Karpas-422 (cell line): ENCODE results near the gene FURIN. TPM values are rescaled to one million over a fixed set of nuclear protein-coding genes. Genes with fewer than 3 reads are reported as not detected.

Experiments used
- DNase-seq: peaks from one replicate; pipeline ENCODE4 v3.0.0-alpha.2; 2015
- H2AFZ ChIP-seq: fragments of 200-600 bp; sonication (generic); 2 replicates; pipeline ENCODE4 v1.6.1; 2014; ENCODE audit warnings: antibody characterized with exemption, low read length, mixed read lengths
- H3K27ac ChIP-seq: fragments of 200-600 bp; sonication (generic); 2 replicates; pipeline ENCODE4 v1.5.1; 2014; ENCODE audit warnings: mild to moderate bottlenecking, low read length, moderate library complexity
- H3K27me3 ChIP-seq: fragments of 200-600 bp; sonication (generic); 2 replicates; pipeline ENCODE4 v1.6.1; 2014; ENCODE audit warnings: low read length, mixed read lengths
- H3K36me3 ChIP-seq: fragments of 200-600 bp; sonication (generic); 2 replicates; pipeline ENCODE4 v1.6.1; 2014; ENCODE audit warnings: low read length, mixed read lengths; ENCODE audit not compliant: insufficient read depth
- H3K4me1 ChIP-seq: fragments of 200-600 bp; sonication (generic); 2 replicates; pipeline ENCODE4 v1.6.1; 2014; ENCODE audit warnings: mild to moderate bottlenecking, low read length, mixed read lengths
- H3K4me2 ChIP-seq: fragments of 200-600 bp; sonication (generic); 2 replicates; pipeline ENCODE4 v1.6.1; 2014; ENCODE audit warnings: low read length, low read depth, mild to moderate bottlenecking; ENCODE audit not compliant: poor library complexity, severe bottlenecking
- H3K4me3 ChIP-seq: fragments of 200-600 bp; sonication (generic); 2 replicates; pipeline ENCODE4 v1.5.1; 2014; ENCODE audit warnings: mild to moderate bottlenecking, antibody characterized with exemption, low read length, mixed read lengths
- H3K79me2 ChIP-seq: fragments of 200-600 bp; sonication (generic); 2 replicates; pipeline ENCODE4 v1.6.1; 2014; ENCODE audit warnings: mild to moderate bottlenecking, low read length, mixed read lengths
- H3K9ac ChIP-seq: fragments of 200-600 bp; sonication (generic); 2 replicates; pipeline ENCODE4 v1.6.0; 2014; ENCODE audit warnings: low read length
- H3K9me2 ChIP-seq: fragments of 200-600 bp; sonication (generic), shearing (Covaris generic); replicated peaks from 2 replicates; pipeline ENCODE4 v1.6.0; 2014; ENCODE audit warnings: mild to moderate bottlenecking, low read length, moderate library complexity; ENCODE audit not compliant: insufficient read depth
- H3K9me3 ChIP-seq: fragments of 300-700, 200-600 bp; sonication (generic); 2 replicates; pipeline ENCODE4 v1.6.1; 2014; ENCODE audit warnings: low read length, mixed read lengths
- H4K20me1 ChIP-seq: fragments of 200-600 bp; sonication (generic); 2 replicates; pipeline ENCODE4 v1.6.1; 2014; ENCODE audit warnings: mild to moderate bottlenecking, antibody characterized with exemption, low read length, low read depth; ENCODE audit not compliant: insufficient read depth
- total RNA-seq: library from RNA; depleted of rRNA; stranded (reverse); fragments of >200 nt; shearing (Covaris generic); gene quantifications from 2 replicates; pipeline ENCODE4 v1.2.3, GENCODE V29; 2014; ENCODE audit warnings: low replicate concordance

FURIN gene
- total RNA-seq, 1 experiment from 2014 or later: 30.4 TPM

DNA sequence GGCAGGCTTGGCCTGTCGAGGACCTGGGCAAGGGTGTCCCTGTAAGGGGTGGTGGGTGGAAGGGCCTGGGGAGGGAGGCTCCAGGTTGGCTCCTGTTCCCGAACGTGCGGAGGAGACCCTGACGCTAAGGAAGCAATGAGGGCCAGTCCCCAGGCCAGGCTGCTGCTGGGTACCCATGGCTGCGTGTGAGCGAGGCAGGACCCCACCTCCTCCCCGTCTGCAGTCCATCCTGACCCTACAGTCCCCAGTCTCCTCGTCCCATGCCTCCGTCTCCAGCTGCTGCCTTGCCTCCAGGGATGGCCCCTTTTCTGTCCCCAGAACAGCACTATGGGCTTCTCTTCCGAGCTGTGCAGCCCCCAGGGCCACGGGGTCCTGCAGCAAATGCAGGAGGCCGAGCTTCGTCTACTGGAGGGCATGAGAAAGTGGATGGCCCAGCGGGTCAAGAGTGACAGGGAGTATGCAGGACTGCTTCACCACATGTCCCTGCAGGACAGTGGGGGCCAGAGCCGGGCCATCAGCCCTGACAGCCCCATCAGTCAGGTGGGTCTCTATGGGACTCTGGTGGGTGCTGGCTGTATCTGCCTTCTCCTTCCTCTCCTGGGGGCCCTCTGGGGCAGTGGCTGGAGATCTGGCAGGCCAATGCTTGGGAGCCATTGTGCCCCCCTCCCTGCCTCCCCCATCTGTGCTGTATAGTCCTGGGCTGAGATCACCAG, 16.5 kb downstream of the FURIN start:
- no peak overlapping the region for H2AFZ ChIP-seq
- H3K9me3 ChIP-seq: no peaks in the 10 kb centered on the region
- H3K9me2 ChIP-seq: no peaks in the 10 kb centered on the region
- no peaks in the 10 kb centered on the region for H3K36me3 ChIP-seq
- DNase-seq: no peak
- peak overlapping the region; percentile 73 for H3K9ac ChIP-seq
- no peaks in the 10 kb centered on the region for H4K20me1 ChIP-seq
- peak overlapping the region; percentile 83 for H3K27ac ChIP-seq
- H3K27me3 ChIP-seq: no peaks in the 10 kb centered on the region
- peaks cover 4% of the 10 kb centered on the region; the same call in 1 of the 2 replicates for H3K79me2 ChIP-seq
- H3K4me1 ChIP-seq: peaks cover 60% of the 10 kb centered on the region
- H3K4me2 ChIP-seq: peak overlapping the region; percentile 63
- peak overlapping the region; percentile 66 for H3K4me3 ChIP-seq

- no peaks in the 10 kb centered on the region for H3K36me3 ChIP-seq
- H3K9me3 ChIP-seq: no peaks in the 10 kb centered on the region
- H4K20me1 ChIP-seq: no peaks in the 10 kb centered on the region
- peak; percentile 92 for DNase-seq
- H3K9ac ChIP-seq: peak overlapping the region; percentile 73
- H3K9me2 ChIP-seq: no peaks in the 10 kb centered on the region
- H3K27me3 ChIP-seq: no peaks in the 10 kb centered on the region
- H2AFZ ChIP-seq: no peak overlapping the region
- H3K4me1 ChIP-seq: peaks cover 60% of the 10 kb centered on the region
- H3K4me2 ChIP-seq: peak overlapping the region; percentile 63
- peak overlapping the region; percentile 83 for H3K27ac ChIP-seq
- peak overlapping the region; percentile 66 for H3K4me3 ChIP-seq
- H3K79me2 ChIP-seq: peaks cover 4% of the 10 kb centered on the region; the same call in 1 of the 2 replicates
These were observed 17.3 kb downstream of the FURIN start for GRCh38 chr15:90885432-90886290.

GRCh38 chr15:90886291-90886614, 17.9 kb downstream of the FURIN start:
- Histone ChIP-seq H3K9me3 (no peaks in the 10 kb centered on the region), H3K4me2 (no peak overlapping the region)

GRCh38 chr15:90887037-90887481, 18.7 kb downstream of the FURIN start:
- H4K20me1 ChIP-seq: no peaks in the 10 kb centered on the region
- DNase-seq: no peak
- no peak overlapping the region for H3K27ac ChIP-seq
- H3K4me3 ChIP-seq: no peak overlapping the region
- H3K4me1 ChIP-seq: peaks cover 56% of the 10 kb centered on the region
- H3K9me2 ChIP-seq: no peaks in the 10 kb centered on the region
- H3K27me3 ChIP-seq: no peaks in the 10 kb centered on the region
- no peak overlapping the region for H3K9ac ChIP-seq
- peaks cover 4% of the 10 kb centered on the region; the same call in 1 of the 2 replicates for H3K79me2 ChIP-seq
- H3K4me2 ChIP-seq: no peak overlapping the region
- no peaks in the 10 kb centered on the region for H3K9me3 ChIP-seq
- H2AFZ ChIP-seq: no peak overlapping the region
- no peaks in the 10 kb centered on the region for H3K36me3 ChIP-seq

More at GRCh38 chr15:90886291-90886614, 17.9 kb downstream of the FURIN start:
- Histone ChIP-seq H2AFZ (no peak overlapping the region), H3K27ac (0 out of 2 replicates have a peak overlapping the region, but pooled peaks have one; percentile 12), H3K9me2 (no peaks in the 10 kb centered on the region), H3K79me2 (peaks cover 4% of the 10 kb centered on the region; the same call in 1 of the 2 replicates), H3K36me3 (no peaks in the 10 kb centered on the region), H3K4me1 (peaks cover 60% of the 10 kb centered on the region), H3K27me3 (no peaks in the 10 kb centered on the region), H3K9ac (0 out of 2 replicates have a peak overlapping the region, but pooled peaks have one; percentile 1), H4K20me1 (no peaks in the 10 kb centered on the region), H3K4me3 (no peak overlapping the region)
- DNase-seq: no peak

- Histone ChIP-seq H3K9me3 (no peaks in the 10 kb centered on the region), H3K9me2 (no peaks in the 10 kb centered on the region), H3K27me3 (no peaks in the 10 kb centered on the region), H3K4me1 (peaks cover 33% of the 10 kb centered on the region), H3K36me3 (no peaks in the 10 kb centered on the region), H3K9ac (no peak overlapping the region), H3K4me3 (no peak overlapping the region), H4K20me1 (no peaks in the 10 kb centered on the region), H3K4me2 (no peak overlapping the region), H2AFZ (no peak overlapping the region), H3K27ac (no peak overlapping the region), H3K79me2 (peaks cover 4% of the 10 kb centered on the region; the same call in 1 of the 2 replicates)
- DNase-seq: no peak
These were observed 20.9 kb downstream of the FURIN start for GRCh38 chr15:90889313-90889730.

GRCh38 chr15:90889736-90890456, 21.5 kb downstream of the FURIN start:
- Histone ChIP-seq H4K20me1 (no peaks in the 10 kb centered on the region), H3K36me3 (no peaks in the 10 kb centered on the region), H3K4me2 (no peak overlapping the region), H3K9me3 (no peaks in the 10 kb centered on the region), H3K9me2 (no peaks in the 10 kb centered on the region), H3K4me1 (peaks cover 27% of the 10 kb centered on the region), H3K79me2 (peaks cover 4% of the 10 kb centered on the region; the same call in 1 of the 2 replicates), H3K27ac (no peak overlapping the region), H3K4me3 (no peak overlapping the region), H3K9ac (no peak overlapping the region), H3K27me3 (no peaks in the 10 kb centered on the region), H2AFZ (no peak overlapping the region)
- no peak for DNase-seq

DNA sequence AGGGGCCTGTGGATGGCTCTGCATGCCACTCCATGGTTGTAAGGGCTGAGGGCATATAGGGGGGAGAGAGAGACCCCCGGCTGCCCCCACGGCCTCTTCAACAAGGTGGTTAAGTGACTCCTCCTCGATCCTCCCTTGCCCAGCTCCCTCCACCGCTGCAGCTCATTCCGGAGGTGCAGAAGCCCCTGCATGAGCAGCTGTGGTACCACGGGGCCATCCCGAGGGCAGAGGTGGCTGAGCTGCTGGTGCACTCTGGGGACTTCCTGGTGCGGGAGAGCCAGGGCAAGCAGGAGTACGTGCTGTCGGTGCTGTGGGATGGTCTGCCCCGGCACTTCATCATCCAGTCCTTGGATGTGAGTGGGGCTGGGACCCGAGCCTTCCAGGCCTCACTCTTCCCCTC, 22.5 kb downstream of the FURIN start:
- no peak for DNase-seq
- no peak overlapping the region for H3K4me2 ChIP-seq
- H3K27ac ChIP-seq: no peak overlapping the region
- H3K4me1 ChIP-seq: peaks cover 18% of the 10 kb centered on the region
- H3K9ac ChIP-seq: no peak overlapping the region
- peaks cover 4% of the 10 kb centered on the region; the same call in 1 of the 2 replicates for H3K79me2 ChIP-seq
- H2AFZ ChIP-seq: no peak overlapping the region
- no peaks in the 10 kb centered on the region for H4K20me1 ChIP-seq
- H3K9me2 ChIP-seq: no peaks in the 10 kb centered on the region
- H3K36me3 ChIP-seq: no peaks in the 10 kb centered on the region; the same call in 1 of the 2 replicates
- no peak overlapping the region for H3K4me3 ChIP-seq
- H3K27me3 ChIP-seq: no peaks in the 10 kb centered on the region
- H3K9me3 ChIP-seq: no peaks in the 10 kb centered on the region
